NCI-H1930 (cell line): ENCODE results near the gene FUBP3.
"Not testable (repeated sequence)": the region's sequence is repeated elsewhere in the genome, so short reads cannot be mapped to it uniquely, and the experiment has no call there.

Experiments
- DNase-seq, 2 experiments: peaks; one replicate each; lab custom pipeline; 2025; lab: John Stamatoyannopoulos, UW

The FUBP3 gene

DNA sequence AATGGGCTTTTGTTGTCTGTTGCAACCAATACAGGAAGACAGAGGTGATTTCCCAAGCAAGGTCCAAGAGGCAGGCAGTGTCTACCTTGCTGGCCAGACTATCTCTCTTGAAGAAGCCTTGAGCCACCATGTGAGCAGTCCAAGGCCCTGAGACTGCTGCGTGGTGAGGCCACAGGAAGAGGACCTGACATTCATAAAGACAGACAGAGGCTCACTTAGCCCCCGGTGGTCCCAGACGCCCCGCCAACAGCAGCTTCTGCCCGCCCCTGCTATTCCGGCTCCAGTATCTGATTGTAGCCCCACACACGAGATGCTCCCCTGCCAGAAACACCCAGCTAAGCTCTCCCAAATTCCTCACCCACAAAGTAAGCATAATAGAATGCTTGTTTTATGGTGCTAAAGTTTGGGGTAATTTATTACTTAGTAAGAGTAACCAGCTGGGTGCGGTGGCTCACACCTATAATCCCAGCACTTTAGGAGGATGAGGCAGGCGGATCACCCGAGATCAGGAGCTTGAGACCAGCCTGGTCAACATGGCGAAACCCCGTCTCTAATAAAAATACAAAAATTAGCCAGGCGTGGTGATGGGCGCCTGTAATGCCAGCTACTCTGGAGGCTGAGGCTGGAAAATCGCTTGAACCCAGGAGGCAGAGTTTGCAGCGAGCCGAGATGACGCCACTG, 22.8 kb upstream of the FUBP3 start:
- DNase-seq, result no peak

DNA sequence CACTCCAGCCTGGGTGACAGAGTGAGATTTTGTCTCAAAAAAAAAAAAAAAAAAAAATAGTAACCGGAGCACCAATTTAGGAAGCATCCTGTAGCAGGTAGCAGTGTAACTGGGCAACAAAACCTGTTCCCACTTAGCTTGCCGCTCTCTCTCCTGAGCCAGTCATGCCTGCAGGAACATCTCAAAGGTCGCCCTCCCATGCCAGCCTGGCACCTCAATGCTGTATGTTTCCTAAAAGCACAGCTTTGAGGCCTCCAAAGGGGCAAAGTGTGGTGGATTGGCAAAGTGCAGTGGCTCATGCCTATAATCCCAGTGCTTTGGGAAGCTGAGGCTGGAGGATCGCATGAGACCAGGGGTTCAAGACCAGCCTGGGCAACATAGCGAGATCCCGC, 22.3 kb upstream of the FUBP3 start:
- DNase-seq, result no peak

DNA sequence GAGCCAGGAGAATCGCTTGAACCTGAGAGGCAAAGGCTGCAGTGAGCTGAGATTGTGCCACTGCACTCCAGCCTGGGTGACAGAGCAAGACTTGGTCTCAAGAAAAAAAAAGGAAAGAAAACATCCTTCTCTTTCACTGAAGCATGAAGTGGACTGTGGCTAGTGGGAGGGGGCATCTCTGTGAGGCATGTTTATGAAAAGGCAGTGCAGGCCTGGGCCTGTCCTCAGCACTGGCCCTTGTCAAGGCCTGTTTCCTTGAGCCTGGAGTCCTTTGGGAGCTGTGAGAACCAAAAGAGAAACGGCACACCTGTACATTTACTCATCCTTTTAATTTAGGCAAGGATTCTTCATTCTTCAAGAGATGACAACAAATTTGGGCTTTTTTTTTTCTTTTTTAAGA, 18.3 kb upstream of the FUBP3 start:
- DNase-seq, result no peak

DNA sequence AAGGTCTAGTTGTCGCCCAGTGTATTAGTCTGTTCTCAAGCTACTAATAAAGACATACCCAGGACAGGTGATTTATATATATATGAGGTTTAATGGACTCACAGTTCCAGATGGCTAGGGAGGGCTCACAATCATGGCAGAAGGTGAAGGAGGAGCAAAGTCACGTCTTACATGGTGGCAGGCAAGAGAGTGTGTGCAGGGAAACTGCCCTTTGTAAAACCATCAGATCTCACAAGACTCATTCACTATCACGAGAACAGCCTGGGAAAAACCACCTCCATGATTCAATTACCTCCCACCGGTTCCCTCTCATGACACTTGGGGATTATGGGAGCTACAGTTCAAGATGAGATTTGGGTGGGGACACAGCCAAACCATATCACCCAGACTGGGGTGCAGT, 16.9 kb upstream of the FUBP3 start:
- DNase-seq, result not testable (repeated sequence)

DNA sequence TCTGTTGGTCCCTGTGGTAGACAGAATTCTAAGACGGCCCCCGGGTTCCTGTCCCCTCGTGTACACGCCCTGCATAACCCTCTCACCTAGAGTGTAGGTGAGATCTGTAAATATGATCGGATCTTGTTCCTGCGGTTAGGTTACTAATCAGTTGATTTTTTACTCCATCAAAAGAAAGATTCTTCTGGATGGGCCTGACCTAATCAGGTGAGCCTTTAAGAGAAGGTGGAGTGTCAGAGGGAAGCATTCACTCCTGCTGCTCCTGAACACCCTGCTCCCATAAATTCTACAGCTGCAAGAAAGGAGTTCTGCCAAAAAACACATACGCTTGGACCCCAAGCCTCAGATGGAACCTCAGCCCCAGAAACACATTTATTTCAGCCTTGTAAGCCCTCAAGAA, 15.6 kb upstream of the FUBP3 start:
- DNase-seq, result no peak

DNA sequence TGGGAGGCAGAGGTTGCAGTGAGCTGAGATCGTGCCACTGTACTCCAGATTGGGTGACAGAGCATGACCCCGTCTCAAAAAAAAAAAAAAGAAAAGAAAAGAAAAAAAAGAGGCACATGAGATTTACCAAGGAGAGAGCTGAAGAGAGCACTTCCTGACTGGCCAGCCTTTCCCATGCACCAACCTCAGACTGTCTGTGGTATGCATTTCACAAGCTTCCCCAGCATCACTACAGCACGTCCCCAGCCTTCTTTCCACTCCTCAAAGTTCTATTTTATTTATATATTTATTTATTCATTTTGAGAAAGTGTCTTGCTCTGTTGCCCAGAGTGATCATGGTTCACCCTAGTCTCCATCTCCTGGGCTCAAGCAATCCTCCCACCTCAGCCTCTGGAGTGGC, 13.6 kb upstream of the FUBP3 start:
- no peak for DNase-seq

DNA sequence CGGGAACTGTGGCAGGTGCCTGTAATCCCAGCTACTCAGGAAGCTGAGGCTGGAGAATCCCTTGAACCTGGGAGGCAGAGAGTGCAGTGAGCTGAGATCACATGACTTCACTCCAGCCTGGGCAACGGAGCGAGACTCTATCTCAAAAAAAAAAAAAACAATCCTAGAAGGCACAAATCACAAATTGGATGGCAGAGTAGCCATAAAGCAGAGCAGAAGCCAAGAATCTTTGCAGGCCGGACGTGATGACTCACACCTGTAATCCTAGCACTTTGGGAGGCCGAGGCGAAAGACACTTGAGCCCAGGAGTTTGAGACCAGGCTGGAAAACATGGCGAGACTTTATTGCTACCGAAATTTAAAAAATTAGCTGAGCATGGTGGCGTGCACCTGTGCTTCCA, 9.2 kb upstream of the FUBP3 start:
- no peak for DNase-seq

DNA sequence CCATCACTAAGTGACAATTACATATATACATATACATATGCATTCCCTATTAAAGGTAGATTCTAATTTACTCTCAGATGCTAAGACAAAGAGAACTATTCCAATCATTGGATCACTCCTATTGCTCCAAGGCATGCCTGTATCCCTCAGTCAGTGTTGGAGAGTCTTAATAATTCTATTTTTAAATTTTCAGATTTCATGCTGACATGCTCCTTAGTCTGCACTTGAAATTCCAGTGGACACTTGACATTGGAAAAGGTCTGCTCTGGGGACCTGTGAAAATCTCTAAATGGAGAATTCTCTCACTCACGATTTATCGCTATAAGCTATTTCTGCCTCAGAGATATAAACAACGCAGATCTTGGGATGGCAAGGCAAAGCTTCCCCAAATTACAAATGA, 3.9 kb upstream of the FUBP3 start:
- no peak for DNase-seq

DNA sequence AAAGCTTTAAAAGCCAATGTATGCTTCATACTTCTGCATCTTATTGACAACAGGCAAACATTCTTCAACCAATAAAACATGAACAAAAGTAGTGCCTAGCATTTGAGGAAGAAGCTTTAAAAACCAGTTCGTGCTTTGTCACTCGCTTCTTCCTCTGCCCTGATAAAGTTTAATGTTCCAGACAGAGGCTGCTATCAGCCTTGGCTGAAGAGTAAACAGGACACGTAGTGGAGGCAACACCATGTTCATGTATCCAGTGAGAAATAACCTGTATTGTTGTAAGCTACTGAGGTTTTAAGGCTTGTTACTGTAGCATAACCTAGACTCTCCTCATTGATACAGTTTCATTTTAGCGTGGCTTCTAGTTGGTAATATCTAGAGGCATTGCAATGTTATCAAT, 3.2 kb upstream of the FUBP3 start:
- DNase-seq, result no peak

DNA sequence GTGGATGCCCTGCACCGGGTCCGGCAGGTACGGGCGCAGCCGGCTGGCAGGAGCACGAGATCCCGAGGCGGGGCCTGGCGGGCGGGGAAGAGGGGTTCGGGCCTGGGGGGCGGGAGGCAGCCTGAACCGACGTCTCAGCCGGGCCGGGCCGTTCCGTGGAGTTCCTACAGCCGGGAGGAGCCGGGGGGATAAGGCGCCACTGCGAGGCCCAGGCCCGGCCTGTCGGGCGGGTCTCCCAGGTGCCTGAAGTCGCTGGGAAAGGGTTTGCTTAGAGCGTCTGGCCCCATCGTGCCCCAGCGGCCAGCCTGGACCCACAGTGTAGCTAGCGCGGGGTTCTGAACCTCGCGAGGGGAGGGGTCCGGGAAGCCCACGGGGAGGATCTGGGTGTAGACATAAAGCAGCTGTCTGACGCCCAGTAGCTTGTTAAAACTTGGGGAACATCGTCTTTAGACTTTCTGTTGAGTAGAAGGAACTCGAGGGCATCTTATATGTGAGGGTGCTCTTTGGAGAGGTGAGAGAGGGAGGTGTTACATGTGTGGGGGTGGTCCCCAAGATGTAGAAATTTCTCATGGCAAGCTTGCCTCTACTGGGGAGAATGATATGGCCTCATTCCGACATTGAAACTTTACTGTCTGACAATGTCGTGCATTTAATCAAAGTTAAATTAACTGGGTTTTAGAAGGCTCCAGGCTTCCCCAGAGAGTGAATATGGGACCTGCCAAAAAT, 524 bp downstream of the FUBP3 start:
- no peak for DNase-seq

DNA sequence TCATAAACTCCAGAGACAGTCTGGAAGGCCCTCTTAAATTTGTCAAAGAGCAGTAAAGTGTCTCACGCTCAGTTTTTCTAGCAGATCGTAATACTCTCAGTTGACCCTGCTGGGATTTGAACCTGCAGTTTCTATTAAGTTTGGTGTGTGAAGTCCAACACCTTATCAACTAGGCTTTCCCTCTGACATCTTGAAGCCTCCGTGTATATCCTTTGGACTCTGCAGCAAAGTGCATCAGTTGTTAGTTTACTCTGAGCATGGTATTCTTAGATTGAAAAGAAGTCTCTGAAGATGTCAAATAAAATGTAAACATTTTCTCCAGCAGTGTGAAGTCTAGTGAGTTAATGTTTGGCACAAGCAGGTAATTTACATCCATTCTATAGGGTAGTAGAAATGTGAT, 2.4 kb downstream of the FUBP3 start:
- DNase-seq, result no peak

DNA sequence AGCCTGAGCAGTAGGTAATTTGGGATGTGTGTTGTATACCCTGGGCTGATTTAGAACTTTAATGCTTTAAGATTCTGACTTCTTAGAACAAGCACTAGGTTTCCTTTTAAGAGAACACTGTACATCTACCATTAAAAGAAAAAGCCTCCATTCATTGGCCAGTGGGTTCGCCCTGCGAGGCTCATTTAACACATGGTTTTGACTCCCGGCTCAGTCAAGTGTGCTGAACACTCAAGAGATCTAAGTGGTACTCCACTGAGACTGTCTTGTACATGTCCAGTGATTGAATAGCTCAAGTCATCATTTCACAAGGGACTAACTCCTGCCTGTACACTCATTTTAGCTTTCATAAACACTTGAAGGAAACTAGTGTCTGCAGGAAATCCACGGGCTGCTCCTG, 3.9 kb downstream of the FUBP3 start:
- no peak for DNase-seq

DNA sequence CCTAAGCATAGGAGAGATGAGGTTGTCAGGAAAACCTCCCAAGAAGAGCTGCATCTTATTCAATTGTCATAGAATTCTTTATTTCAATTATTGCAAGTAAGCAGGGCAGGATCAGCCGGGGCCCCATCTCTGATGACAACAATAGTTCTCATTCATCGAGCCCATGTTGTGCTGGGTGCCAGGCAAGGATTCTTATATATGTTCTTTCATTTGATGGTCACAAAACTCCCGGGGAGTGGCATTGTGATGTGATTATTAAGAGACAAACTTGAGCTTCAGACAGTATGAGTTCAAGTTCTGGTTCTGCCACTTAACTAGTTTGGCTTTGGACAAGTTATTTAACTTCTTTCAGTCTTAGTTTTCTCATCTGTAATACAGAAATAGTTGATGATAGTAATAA, 8.5 kb downstream of the FUBP3 start:
- DNase-seq, result no peak

DNA sequence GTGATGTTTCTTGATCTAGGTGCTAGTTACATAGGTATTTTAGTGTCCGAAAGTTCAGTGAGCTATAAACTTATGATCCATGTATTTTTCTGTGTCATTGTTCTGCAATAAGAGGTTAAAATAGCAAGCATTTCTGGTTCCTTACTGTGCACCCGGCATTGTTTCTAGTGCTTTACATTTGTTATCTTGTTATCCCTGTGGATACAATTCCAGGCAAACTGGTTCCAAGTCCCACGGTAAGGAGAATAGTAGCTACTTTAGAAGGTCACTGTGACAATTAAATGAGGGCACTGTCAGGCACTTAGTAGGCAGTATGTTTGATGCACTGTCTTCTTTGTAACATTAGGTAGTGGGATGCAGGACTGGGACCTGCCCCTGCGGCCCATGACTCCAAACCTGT, 9.0 kb downstream of the FUBP3 start:
- DNase-seq, result no peak

DNA sequence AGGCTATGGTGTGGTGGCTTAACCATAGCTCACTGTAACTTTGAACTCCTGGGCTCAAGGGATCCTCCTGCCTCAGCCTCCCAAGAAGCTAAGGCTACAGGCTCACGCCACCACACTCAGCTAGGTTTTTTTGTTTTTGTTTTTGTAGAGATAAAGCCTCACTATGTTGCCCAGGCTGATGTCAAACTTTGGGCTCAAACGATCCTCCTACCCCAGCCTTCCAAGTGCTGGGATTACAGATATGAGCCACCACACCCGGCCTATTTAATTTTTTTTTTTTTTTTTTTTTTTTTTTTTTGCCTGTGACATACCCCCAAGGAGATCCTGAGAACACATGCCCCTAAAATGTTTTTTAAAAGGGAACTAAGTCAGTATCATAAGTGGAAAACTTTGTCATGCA, 10.4 kb downstream of the FUBP3 start:
- no peak for DNase-seq

DNA sequence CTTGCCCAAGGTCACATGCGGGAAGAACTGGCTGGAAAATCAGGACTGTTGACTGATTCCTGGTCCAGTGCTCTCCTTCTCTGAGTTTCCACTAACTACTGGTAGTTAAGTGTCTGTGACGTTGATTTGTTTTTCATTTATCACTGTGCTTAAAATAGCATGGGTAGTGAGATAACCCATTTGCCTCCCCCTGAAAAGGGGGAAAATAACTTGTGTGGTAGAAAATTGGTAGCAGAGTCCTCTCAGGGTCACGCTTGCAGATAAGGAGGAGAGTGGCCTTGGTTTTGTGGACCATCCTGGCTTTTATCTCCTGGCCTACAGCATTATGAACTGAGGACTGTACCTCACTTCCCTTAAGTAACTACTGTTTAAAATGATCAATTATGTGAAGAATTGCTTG, 10.9 kb downstream of the FUBP3 start:
- DNase-seq, result no peak

DNA sequence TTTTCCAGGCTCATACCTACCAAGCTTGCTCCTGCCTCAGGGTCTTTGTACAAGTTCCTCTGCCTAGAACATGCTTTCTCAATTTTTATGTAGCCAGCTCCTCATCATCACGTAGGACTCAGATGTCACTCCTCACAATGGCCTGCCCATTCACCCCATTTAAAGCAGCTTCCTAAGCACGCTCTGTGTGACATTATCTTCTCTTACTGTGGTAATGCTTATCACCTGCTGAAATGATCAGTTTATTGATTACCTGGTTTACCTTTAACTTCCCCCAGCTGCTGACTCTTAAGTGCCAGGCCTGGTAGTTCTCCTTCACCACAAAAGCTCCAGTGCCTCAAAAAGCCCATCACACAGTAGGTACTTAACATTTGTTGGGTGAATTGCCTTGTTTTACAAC, 13.6 kb downstream of the FUBP3 start:
- no peak for DNase-seq

DNA sequence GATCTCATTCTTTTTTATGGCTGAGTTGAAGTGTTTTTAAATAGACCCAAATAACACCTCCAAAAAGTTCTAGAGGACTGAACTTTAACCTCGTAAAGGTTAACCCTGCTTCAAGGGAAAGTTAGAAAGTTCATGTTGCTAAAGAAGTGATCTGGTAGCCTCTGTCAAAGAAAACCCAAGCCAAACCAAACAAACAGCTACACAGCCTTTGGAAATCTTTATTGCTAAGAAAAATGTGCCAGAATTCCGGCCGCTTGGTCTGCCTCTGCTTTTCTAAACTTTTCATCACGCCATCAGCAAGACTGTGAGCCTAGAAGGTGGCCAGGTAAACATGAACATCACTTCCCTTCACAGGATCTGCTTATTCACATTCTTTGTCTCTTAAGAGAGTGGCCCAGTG, 17.9 kb downstream of the FUBP3 start:
- DNase-seq, result no peak

DNA sequence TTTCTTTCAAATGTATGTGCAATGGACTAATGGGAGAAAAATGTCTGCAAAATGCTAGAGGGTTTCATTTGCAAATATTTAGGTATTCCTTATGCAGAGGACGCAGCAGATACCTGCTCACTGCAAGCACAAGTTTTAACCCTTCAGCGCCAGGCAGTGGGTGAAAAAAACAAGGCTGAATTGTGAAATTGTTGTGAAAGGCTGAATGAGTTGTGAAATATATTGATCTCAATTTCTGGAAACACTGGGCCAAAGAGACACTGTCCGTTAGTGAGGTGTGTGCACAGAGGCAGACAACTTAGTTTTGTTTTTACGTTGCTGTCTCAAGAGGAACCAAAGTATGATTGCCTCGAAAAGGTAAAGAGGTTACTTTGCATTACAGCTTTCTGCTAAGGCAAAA, 18.8 kb downstream of the FUBP3 start:
- no peak for DNase-seq

DNA sequence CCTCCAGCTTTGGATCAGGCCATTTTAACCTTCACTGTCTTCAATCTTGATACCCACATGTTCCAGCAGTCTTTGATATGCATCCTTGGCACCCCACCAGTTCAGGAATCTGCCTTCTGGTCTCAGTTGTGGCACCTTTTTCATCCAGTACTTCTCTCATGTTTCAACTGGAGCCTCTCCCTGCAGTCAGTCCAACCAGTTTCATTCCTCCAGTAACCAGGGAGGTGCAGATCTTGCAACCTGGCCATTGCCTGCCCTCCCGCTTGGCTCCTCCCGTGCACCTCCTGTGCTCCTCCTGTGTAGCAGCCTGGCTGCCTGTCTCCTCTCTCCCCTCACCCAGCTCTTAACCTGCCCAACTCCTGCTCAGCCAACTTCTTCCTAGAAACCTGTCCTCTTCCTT, 20.2 kb downstream of the FUBP3 start:
- DNase-seq, result no peak

DNA sequence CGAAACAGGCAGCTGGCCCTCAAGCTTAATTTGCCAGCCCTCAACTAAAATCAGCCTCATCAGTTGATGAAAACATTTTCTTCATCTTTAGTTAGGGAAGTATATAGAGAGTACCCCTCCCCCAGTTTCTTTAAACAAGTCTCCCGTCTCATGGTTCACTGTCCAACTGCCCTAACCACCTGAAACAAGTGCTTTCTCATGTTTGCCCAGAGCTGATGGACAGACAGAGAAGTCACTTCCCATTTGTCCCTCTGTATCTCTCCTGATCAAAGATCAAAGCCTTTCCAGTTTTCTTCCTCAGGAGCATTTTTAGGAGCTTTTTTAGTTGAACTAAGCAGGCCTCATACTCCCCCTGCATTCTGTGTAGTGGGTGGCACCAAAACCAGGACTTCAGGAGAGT, 21.7 kb downstream of the FUBP3 start:
- no peak for DNase-seq

DNA sequence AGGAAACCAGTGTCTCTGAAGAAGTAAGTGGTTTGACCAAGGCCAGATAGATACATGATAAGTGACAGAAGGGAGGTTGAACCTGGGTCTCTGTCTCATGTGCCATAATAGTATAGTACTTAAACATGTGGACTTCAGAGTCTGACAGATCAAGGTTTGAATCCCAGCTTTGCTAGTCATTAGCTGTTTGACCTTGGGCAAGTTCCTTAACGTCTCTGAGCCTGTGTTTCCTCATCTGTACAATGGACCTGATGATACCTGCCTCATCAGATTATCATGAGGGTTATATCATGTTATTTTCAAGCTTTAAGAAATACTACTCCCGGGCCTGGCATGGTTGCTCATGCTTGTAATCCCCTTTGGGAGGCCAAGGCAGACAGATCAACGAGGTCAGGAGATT, 24.9 kb downstream of the FUBP3 start:
- no peak for DNase-seq

DNA sequence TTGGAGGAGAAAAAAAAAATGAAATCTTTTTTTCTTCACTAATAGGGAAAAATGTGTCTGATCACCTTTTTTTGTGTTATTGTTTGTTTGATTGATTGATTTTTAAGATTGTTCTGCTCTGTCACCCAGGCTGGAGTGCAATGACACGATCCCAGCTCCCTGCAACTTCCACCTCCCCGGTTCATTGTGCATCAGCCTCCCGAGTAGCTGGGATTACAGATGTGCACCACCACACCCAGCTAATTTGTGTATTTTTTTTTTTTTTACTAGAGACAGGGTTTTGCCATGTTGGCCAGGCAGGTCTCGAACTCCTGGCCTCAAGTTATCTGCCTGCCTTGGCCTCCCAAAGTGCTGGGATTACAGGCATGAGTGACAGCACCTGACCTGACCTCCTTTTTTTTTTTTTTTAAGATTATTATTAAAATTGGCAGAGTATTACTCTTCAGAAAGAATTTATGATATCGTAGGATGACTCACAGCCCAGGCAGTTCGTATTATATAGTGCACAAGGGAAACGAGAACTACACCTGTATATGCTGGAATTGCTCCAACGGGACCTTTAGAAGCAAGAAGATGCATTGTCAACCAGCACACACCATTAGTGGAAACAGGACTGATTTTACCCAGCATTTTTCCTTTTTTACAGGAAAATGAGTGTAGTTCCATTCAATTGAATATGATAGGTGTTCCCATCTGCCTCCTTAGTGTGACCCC, 27.7 kb downstream of the FUBP3 start:
- DNase-seq, result no peak
